CD4-positive, alpha-beta T cell treated with Interleukin-12 subunit alpha and Interleukin-12 subunit beta, for 1 hour (primary cell): Measurements from ENCODE around the gene SPDEF.

Experiments
- DNase-seq: peaks from one replicate; pipeline ENCODE4 v3.0.0-alpha.2; 2020

The SPDEF gene

DNA sequence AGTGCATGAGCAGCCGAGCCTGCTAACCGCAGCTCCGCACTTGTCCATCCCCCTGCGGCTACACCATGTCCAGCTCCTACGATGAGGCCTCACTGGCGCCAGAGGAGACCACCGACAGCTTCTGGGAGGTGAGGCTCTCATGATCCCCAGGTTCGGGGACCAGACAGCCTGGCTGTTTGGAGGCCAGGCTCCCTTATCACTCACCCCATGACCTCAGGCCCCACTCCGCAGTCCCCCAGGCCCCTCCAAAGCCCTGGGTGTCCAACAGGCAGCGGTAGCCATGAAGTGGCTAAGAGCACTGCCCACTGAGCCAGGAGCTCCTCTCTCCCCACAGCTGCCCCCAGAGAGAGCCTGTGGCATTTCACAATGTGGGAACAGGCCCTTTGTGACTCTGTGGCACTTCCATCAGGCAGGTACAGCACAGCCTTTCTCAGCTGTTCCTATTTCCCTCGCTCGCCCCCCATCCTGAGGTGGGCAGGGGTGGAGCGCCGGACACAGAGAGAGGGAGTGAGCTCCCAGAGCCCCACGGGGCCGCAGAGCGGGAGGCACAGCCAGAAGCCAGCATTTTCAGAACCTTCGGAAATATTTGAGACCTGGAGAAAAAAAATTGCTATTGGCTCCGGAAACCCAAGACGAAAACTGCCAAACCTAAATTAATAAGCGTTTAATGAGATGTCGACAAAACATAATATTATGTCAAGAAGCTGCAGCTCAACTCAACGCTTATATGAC lies 29.7 kb downstream of the SPDEF start:
- no peak for DNase-seq

DNA sequence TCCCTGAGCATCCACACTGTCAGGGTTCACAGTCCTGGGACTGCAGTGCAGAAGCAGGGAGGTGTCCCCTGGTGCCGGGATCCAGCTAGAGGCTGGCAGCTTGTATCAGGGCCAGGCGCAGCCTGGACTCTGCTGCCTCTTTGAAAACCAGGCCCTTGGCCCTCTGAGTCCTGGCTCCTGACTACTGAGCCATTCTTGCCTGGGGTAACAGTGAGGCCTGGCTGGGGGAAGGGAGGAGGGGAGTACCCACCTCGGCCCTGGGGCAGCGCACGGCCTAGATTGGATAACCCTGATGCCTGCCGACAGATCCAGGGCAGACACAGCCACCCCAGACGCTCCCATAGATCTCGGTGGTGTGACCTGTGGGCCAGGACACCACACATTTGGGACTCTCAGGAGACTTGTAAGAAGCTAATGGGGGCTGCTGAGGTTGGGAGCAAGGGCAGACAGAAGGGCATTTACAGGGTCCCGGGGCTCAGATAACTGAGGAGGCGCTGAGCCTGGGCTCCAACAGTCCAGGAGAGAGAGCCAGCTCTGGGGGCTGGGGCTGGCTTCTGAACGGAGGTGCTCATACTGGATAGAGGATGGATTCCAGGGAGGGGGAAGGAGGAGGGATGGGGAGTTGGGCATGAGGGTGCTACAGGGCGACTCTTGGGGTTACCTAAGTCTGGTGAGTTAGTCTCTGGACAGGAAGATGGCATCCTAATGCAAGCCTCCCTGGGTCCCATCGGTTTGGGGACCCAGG lies 30.5 kb downstream of the SPDEF start:
- no peak for DNase-seq

DNA sequence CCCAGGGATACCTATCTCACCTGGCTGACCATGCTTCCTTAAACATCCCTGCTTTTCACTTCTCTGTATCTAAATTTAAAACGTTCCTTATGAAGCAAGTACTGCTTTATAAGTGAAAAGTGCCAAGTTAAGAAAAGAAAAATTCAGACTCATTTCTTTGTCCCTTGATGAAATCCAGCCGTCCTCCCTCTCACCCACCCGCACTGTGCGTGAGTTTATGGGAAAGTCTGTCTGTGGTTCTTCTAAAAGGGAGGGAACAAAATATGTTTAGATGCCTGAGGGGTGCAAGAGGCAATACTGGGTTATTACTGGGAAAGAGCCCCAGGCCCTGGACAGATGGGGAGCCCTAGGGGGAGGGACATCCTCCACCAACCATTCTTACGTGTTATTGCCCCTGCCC lies 31.2 kb downstream of the SPDEF start:
- DNase-seq, result no peak

DNA sequence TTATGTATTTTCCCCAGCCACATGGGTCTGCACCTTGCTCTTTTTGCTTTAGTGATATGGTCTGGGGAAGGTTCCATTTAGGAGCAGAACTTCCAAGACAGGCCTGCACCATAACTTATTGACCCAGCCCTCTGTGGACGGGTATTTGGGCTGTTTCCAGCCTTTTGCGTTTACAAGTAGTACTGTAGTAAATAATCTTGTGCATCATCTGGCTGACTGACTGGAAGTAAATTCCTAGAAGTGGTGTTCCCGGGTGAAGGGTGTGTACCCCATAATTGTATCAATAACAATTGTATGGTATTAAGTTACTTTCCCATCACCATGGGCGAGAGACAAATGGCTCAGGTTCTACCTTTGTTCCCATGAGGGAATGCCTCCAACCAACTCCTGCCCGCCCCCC lies 31.6 kb downstream of the SPDEF start:
- DNase-seq, result no peak

DNA sequence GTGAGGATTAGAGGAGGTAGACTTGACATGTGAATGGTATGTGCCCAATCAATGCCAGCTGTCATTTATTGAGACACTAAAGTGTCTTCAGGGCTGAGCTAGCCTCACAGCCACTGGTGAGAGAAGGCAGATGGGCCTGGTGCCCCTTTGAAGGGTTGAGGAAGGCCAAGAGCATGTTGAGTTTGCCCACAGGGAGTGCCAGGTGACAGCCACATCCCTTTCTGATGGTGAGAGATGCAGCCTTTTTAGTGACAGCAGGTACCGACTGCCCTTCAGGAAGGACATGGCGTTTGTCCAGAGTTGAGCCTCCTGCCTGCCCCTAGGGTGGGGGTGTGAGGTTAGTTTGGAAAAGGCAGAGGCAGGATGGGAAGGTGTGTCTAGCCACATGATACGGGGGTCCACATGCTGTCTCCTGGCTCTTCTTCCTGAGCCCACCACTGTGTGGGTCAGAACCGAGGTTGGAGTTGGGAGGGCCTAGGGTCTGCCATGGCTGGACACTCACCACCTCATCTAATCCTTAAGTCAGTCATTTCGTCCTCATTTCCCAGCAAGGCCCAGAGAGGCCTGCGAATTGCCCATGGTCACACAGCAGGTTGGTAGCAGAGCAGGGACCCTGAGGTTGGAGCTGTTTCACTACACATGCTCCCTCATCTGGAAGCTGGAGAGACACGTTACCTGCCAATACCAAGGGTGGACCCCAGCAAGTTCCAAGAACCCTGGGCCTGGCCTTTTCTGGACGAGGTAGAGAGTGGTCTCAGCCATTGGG lies 32.5 kb downstream of the SPDEF start:
- DNase-seq, result no peak

DNA sequence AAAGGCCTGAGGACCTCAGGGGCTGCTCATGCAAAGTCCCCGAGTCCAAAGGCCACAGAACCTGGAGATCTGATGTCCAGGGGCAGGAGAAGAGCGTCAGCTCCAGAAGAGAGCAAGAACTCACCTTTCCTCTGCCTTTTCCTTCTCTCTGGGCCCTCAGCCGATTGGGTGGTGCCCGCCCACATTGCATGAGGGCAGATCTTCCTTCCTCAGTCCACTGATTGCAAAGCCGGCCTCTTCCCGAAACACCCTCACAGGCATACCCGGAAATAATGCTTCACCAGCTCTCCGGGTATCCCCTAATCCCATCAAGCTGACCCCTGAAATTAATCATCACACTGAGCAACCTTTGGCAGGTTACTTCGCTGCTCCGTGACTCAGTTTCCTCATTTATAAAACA lies 33.4 kb downstream of the SPDEF start:
- no peak for DNase-seq

DNA sequence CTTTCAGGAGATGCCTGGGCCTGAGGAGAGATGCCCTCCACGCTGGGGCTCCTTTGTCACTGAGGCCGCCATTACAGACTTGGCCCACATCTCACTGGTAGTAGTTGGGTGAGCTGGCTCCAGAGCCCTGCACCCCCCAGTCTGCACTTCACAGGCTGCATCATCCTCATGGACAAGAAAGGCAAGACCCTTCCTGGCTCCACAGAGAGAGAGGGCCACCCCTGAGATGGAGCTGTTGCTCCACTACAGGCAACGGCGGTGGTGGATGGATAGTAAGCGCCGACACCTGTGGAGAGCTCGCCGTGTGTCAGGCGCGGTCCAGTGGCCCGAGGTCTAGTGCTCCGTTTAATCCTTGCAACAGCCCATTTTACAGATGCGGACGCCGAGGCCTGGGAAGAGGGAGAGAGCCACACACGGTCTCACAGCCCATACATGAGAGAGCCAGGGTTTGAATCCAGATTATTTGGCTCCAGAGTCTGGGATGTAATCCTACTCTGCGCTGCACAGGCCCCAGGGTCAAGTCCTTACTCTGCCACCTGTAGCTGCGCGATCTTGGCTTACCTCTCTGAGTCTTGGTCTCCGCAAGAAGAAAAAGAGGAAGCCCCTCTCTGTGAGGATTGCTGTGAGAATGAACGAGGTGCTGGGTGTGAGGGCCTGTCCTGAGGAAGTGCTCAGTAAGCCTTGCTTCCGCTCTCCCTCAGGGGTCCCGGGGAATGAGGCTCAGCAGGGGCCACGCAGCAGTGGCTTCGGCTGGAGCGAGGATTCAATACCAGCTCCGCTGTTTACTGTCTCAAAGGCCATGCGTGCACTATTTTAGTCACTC lies 34.5 kb downstream of the SPDEF start:
- DNase-seq, result no peak

DNA sequence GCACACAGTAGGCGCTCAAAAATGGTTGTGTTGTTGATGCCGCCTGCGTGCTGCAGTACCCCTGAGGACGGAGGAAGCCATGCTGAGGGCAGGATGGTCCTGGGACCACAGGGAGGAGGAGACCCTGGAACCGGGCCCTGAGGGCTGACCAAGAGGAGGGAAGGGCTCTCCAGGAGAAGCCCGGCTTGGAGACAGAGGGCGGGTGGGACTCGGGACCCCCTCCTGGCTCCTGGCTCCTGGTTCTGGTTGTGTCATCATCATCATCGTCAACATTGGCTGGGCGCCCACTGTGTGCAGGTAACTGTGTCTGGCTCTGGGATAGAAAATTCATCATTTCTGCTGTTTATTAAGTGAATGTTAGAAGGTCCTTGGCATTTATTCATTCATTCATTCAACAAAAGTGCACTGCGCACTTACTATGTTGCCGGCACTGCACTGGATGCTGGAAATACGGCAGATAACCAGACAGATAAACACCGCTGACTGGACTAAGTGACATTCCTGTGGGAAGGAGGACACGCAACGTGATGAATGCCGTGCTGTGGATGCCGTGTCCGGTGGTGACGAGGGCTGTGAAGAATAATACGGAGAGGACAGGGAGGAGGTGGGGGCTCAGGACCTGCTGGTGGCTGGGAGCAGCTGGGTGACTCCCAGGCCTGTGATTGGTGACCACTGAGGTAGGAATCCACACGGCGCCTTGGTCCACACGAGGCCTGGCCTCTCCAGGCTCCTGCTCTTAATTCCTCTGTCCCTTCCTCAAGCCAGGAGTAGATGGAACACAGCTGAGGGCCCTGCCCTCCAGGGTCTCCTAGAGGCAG lies 35.3 kb downstream of the SPDEF start:
- DNase-seq, result no peak

DNA sequence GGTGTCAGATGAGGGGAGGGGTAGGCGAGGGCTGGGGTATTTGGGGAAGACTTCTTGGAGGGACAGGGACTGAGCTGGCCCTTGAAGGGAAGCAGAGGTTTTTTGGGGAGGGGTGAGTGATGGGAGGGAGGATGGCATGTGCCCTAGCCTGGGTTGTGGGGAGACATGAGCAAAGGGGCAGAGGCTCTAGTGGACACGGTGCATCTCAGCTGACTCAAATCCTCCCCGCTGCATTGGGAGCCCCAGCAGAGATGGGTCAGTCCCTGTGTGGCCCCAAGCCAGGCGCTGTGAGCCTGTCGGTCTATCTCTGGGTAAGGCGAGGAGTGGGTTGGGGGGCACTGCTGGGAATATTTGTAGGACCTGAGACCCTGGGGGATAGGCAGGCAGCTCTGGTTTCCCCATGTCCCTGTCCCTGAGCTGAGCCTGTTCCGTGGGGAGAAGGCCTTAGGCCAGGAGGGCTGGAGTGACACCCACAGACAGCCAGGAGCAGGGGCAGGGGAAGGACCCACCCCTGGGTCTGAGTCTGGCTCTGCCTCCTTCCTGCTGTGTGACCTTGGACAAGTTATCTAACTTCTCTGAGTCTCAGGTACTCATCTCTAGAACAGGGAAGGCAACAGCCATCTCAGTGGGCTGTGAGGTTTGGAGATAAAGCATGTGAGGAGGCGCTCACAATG lies 36.0 kb downstream of the SPDEF start:
- no peak for DNase-seq

DNA sequence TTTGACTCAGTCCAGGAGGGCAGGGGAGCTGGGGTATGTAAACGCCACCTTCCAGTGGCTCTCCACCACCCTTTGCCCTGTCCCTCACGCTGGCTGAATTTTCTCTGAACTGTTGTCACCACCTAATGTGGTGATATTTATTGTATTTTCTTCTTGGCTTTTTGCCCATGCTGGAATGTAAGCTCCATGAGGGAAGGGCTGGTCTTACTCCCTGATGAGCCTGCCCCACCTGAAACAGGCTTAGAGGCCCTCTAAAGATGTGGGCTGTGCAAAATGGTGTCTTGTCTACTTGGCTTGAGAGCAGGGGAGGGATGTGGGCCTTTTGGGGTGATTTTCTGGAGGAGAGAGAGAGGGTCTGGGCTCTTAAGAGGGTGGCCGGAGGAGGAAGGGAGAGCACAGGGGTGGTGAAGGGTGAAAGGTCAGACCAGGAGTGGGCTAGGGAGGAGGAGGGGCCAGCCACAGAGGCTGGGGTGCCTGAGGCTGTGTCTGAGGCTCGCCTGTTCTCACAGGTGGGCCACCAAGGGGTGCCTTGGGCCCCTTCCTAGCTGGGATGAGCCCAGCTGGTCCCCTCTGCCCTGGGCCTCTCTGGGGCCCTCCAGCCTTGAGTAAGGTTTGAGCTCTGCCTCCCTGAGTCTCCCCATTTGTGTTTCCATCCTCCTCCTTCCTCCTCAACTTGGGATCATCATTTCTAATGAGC lies 37.3 kb downstream of the SPDEF start:
- DNase-seq, result no peak

DNA sequence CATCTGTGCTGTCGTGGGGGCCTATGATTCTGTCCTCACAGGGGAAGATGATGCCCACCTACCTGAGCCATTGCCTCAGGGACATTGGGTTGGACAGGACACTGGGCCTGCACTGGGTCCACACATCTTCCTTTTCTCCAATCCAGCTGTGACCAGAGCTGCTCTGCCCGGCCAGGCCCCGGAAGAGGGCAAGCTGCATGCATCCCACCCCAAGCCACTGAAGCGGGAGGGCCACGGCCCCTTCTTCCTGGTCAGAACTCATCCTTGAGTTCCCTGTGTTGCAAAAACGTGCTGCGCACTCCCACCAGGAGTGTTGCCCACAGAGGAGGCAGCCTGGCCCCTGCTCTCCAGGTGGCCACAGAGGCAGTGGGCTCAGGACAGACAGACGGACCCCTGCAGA lies 38.2 kb downstream of the SPDEF start:
- DNase-seq, result no peak

DNA sequence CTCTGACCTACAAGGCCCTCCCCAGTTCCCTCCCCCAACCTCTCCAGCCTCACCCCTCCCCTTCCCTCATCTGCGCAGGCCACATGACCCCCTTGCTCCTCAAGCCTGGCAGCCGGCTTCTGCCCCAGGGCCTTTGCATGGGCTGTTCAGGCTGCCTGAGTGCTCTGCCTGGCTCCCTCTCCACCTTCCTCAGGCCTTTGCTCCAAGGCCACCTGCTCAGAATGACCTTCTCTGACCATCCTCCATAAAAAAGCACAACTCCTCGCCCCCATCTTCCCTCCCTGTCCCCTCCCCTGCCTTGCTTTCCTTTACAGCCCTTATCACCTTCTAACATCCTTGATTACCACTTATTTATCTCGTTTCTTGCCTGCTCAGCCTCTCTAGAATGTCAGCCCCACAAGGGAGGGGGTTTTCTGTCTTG lies 38.7 kb downstream of the SPDEF start:
- no peak for DNase-seq

DNA sequence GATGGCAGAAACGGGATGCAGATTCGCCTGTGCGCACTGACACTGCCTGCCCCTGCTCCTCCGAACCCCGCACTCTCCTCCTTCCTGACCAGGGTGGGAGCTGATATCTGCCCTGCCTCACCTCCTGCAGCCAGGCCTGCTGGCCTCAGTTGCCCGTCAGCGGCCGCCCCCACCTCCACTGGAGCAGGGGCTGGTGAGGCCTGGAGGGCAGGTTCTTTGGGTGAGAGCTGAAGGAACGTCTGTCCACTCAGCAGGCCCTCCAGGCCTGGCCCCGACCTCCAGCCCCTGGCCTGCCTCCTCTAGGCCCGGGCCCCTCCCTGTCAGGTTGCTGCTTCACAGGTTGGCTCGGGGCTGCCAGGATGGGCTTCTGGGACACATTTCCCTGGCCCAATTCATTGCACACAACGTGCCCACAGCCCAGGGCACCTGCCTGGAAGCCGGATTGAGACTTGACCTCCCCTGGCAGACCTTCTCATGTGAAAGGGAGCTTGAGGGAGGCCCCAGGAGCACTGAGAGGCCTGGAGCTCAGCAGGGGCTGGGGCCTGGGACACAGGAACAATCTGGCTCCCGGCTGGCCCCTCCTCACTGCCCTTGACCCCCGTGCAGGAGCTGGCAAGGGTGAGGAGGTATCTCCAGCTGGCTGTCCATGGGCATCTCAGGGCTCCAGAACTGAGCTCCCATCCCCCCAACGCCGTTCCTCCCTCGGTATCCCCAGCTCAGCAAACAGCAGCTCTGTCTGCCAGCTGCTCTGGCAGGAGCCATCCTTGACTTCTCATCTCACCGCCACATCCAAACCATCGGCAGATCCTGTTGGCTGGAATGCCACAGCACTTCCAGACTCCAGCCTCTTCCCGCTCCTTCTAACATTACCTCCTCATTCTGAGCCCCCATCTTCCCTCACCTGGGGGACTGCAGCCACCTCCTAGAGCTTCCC lies 39.5 kb downstream of the SPDEF start:
- no peak for DNase-seq

DNA sequence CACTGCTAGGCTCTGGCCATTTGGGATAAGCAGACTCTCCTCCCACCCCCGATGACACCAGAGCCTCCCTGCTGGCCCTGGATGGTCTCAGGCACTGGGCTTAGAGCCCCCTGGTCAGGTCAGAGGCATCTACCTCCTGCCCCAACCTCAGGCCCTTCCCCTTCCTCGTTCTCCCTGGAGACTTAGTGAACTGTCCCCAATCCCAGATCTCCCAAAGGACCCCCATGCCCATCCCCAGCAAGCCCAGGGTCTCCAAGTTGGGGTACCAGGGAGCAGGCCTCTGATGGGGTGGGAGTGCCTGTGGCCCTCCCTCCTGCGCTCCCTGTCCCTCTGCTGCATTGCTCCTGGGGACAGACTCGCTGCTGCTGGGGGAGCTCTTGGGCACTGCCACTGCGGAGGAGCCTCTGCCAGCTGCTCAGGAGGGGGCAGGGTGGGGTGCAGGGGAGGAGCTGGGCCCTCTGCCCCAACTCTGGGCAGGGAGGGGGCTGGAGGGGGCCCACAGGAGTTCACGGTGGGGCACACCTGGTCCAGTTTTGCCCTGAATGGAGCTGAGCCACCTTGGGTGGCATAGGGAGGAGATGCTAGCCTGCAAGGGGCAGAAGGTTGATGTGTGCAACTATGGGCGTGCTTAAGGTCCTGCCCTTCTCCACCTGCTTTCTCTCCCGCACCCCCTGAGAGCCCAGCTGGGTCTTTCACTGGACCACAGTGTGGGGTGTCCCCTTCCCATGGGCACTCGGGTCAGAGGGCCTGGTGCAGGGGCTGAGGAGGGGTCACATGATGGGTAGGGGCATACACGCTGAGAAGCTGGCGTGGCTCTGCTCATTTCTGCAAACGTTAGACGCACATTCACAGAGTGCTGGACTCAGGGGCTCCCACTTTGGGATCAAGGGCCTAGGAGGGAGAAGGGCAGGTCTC lies 40.4 kb downstream of the SPDEF start:
- DNase-seq, result no peak

DNA sequence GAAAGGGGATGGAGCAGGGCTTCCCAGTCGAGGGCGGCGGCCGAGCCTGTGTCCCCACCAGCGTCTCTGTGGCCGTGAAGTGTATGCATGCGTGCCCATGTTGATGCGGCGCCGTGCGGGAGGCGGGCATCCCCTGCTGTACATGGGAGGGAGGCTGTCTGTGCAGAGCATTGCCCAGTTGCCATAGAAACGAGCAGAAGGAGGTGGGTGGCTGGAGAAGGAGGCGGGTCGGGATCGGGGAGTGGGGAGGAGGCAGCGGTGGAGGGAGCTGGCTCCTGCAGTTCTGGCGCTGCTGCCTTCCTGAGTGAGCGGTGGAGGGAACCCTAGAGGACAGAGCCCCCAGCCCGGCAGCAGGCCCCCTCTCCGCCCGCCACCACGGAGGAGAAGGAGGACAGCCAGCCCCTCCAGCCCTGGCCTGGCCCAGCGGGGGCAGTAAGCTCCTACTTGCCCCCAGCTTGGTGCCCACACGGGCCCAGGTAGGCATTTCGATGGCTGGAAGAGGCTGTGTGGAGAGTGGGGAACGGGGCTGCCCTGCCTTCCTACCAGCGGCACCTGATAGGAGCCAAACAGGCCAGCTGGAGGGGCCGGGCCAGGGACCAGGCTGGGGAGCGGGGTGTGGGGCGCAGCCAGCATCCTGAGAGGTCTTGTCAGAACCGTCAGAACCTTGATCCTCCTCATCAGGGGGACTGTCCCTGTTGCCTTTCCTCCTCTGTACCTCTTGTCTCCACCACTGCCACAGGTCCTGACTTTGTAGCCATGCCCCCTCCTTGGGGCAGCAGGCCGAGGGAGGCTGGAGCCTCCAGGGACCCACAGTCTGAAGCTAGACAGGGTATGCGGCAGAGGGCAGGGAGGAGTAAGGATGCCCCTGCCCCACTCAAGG lies 41.3 kb downstream of the SPDEF start:
- DNase-seq, result no peak

DNA sequence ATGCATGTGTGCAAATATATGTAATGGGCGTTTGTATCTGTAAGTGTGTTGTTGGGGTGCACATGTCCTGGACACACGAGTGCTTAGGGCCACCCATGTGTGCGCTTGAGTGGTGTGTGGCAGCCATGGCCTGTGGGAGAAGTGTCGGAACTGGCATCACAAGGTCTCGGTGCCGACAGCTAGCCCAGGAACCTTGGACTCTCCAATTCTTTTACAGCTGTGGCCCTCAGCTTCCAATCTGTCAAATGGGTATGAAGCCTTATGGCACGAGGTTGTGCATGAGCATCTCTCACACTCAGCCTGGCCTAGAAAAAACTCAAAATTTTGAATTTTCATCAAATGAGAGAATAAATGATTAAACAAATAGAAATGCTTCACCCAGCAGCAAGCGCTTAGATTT lies 42.0 kb downstream of the SPDEF start:
- DNase-seq, result no peak

DNA sequence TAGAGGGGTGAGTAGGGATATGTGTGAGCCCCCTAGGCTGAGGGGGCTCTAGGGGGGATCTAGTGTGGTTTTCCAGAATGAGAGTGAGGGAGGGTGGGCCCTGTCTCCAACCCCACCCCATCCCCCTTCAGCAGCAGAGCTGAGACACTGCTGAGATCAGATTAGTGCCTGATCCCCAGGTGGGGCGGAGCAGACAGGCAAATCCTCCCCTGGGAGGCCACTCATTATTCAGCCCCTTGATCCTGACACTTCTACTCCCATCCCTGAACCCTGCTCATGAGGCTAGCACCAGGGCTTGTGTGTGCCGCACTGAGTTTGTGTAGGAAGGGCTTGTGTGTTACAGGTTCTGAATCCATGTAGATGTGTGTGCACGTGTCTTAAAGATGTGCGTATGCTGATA lies 42.5 kb downstream of the SPDEF start:
- no peak for DNase-seq

DNA sequence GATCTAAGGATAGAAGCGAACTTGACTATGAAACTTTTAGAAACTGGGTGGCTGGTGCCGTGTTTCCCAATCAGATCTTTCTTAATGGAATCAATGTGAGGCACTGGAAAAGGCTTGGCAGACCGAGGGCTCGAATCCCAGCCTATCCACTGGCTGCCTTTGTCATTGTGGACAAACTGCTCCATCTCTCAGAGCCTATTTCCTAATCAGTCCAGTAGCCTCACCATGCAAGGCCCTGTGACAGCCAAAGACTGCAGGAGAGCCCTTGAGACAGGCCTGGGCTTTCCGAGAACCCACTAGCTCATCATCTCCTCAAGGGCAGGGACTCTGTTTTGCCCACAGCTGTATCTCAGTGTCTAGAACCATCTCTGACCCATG lies 43.4 kb downstream of the SPDEF start:
- DNase-seq, result no peak
